T-helper 2 cell (primary cell): ENCODE results near the gene MAGEF1.

Experiments used
- DNase-seq, 5 experiments: peaks; one replicate each; pipeline versions ENCODE4 v3.0.0 to v3.0.0-alpha.2; 2012 to 2022

MAGEF1 gene

GRCh38 chr3:184663756-184664155, 48.1 kb downstream of the MAGEF1 start:
- no peak for DNase-seq

- no peak for DNase-seq
Measured at GRCh38 chr3:184663356-184663755, 48.5 kb downstream of the MAGEF1 start.

- no peak for DNase-seq
Measured at GRCh38 chr3:184662187-184662586, 49.7 kb downstream of the MAGEF1 start.

GRCh38 chr3:184660931-184661330, 50.9 kb downstream of the MAGEF1 start:
- no peak for DNase-seq
